WTC11 (cell line): ENCODE data around the gene NSL1. TPM values are rescaled to one million over a fixed set of nuclear protein-coding genes. Genes with fewer than 3 reads are reported as not detected.

Source experiments
- ATAC-seq: fragments of 200-7000 bp; cut with Tn5 transposase; 2 replicates; pipeline ENCODE4 v1.10.0; 2021; ENCODE audit warnings: mild to moderate bottlenecking, moderate library complexity
- CTCF ChIA-PET: fragments of 300-600 bp; sonication (Branson Sonifier 250); formaldehyde crosslinking; loops from one replicate; lab custom pipeline; 2021; ENCODE audit warnings: antibody characterized with exemption; lab: Charles Lee
- POLR2A ChIA-PET: fragments of 350-600 bp; sonication (Branson Sonifier 250); formaldehyde crosslinking; loops from one replicate; lab custom pipeline; 2021; ENCODE audit warnings: antibody characterized with exemption; lab: Charles Lee
- DNase-seq: peaks from one replicate; pipeline ENCODE4 v3.0.0; 2021; ENCODE audit warnings: low spot score
- H3K27ac Mint-ChIP-seq: 2 replicates; pipeline ENCODE4 v1.8.0; 2021; ENCODE audit warnings: mixed read lengths
- H3K27me3 Mint-ChIP-seq: 2 replicates; pipeline ENCODE4 v1.8.0; 2021; ENCODE audit warnings: low read depth, mild to moderate bottlenecking, moderate library complexity, mixed read lengths
- H3K36me3 Mint-ChIP-seq: 2 replicates; pipeline ENCODE4 v1.8.0; 2021; ENCODE audit warnings: mixed read lengths
- H3K4me1 Mint-ChIP-seq: 2 replicates; pipeline ENCODE4 v1.8.0; 2022; ENCODE audit warnings: mixed read lengths
- H3K4me3 Mint-ChIP-seq: 2 replicates; pipeline ENCODE4 v1.8.0; 2021; ENCODE audit warnings: mild to moderate bottlenecking, moderate library complexity, mixed read lengths
- H3K9me3 Mint-ChIP-seq: 2 replicates; pipeline ENCODE4 v1.8.0; 2021; ENCODE audit warnings: mixed read lengths
- ARID4B ChIP-seq: sonication (generic); formaldehyde crosslinking; IDR thresholded peaks from 2 replicates; pipeline ENCODE4 v1.8.0; 2023; ENCODE audit warnings: missing genetic modification reagents, mild to moderate bottlenecking, borderline replicate concordance
- ETV6 ChIP-seq: sonication (generic); formaldehyde crosslinking; IDR thresholded peaks from 2 replicates; pipeline ENCODE4 v1.8.1; 2022; ENCODE audit warnings: mild to moderate bottlenecking, missing genetic modification reagents
- MYBL2 ChIP-seq: sonication (generic); formaldehyde crosslinking; IDR thresholded peaks from 2 replicates; pipeline ENCODE4 v1.8.1; 2023; ENCODE audit warnings: mild to moderate bottlenecking, moderate library complexity, missing genetic modification reagents
- NR2C2 ChIP-seq: sonication (generic); formaldehyde crosslinking; IDR thresholded peaks from 2 replicates; pipeline ENCODE4 v1.8.0; 2022; ENCODE audit warnings: mild to moderate bottlenecking, missing genetic modification reagents
- OVOL2 ChIP-seq: fragments of 250-450 bp; sonication (Bioruptor Pico); IDR thresholded peaks from 2 replicates; pipeline ENCODE4 v1.9.0; 2021; ENCODE audit warnings: mild to moderate bottlenecking, borderline replicate concordance
- SMAD4 ChIP-seq: sonication (generic); formaldehyde crosslinking; IDR thresholded peaks from 2 replicates; pipeline ENCODE4 v1.8.0; 2022; ENCODE audit warnings: mild to moderate bottlenecking, missing genetic modification reagents
- SOX15 ChIP-seq: fragments of 250-450 bp; sonication (Bioruptor Pico); IDR thresholded peaks from 2 replicates; pipeline ENCODE4 v1.9.0; 2021; ENCODE audit warnings: mild to moderate bottlenecking
- SP1 ChIP-seq: sonication (generic); formaldehyde crosslinking; conservative IDR thresholded peaks from 2 replicates; pipeline ENCODE4 v1.8.1; 2022; ENCODE audit warnings: missing genetic modification reagents
- TP53 ChIP-seq: sonication (generic); formaldehyde crosslinking; IDR thresholded peaks from 2 replicates; pipeline ENCODE4 v1.8.1; 2023; ENCODE audit warnings: mild to moderate bottlenecking, missing genetic modification reagents
- USF2 ChIP-seq: sonication (generic); formaldehyde crosslinking; IDR thresholded peaks from 2 replicates; pipeline ENCODE4 v1.8.1; 2023; ENCODE audit warnings: mild to moderate bottlenecking, missing genetic modification reagents, moderate library complexity
- ZNF138 ChIP-seq: sonication (generic); formaldehyde crosslinking; conservative IDR thresholded peaks from 2 replicates; pipeline ENCODE4 v1.8.1; 2022; ENCODE audit warnings: mild to moderate bottlenecking, moderate library complexity, missing genetic modification reagents
- ZNF232 ChIP-seq: sonication (generic); formaldehyde crosslinking; IDR thresholded peaks from 2 replicates; pipeline ENCODE4 v1.8.0; 2022; ENCODE audit warnings: mild to moderate bottlenecking, missing genetic modification reagents
- total RNA-seq: library from RNA; stranded (reverse); gene quantifications from 3 replicates; pipeline ENCODE4 v1.2.3, GENCODE V29; 2021
- TF ChIP-seq, protein P1 (sequence below): fragments of 250-450 bp; sonication (Bioruptor Pico); IDR thresholded peaks from 2 replicates; pipeline ENCODE4 v1.9.0; 2021; ENCODE audit warnings: mild to moderate bottlenecking
- TF ChIP-seq, protein P2 (sequence below): sonication (generic); formaldehyde crosslinking; IDR thresholded peaks from 2 replicates; pipeline ENCODE4 v1.8.1; 2023; ENCODE audit warnings: mild to moderate bottlenecking, moderate library complexity, missing genetic modification reagents
- TF ChIP-seq, protein P3 (sequence below): sonication (generic); formaldehyde crosslinking; IDR thresholded peaks from 2 replicates; pipeline ENCODE4 v1.8.1; 2022; ENCODE audit warnings: low read depth, mild to moderate bottlenecking, moderate library complexity, missing genetic modification reagents, borderline replicate concordance
- TF ChIP-seq, protein P4 (sequence below): sonication (generic); formaldehyde crosslinking; IDR thresholded peaks from 2 replicates; pipeline ENCODE4 v1.8.1; 2023; ENCODE audit warnings: mild to moderate bottlenecking, missing genetic modification reagents
- TF ChIP-seq, protein P5 (sequence below): sonication (generic); formaldehyde crosslinking; IDR thresholded peaks from 2 replicates; pipeline ENCODE4 v1.8.0; 2022; ENCODE audit warnings: mild to moderate bottlenecking, missing genetic modification reagents
- TF ChIP-seq, protein P6 (sequence below): fragments of 250-450 bp; sonication (Bioruptor Pico); IDR thresholded peaks from 2 replicates; pipeline ENCODE4 v1.9.0; 2021; ENCODE audit warnings: mild to moderate bottlenecking

Gene NSL1
- total RNA-seq, 1 experiment from 2014 or later, result 55.7 TPM

GRCh38 chr1:212698467-212699103 lies 93.0 kb downstream of the NSL1 start:
- ATAC-seq, result no peak
- POLR2A ChIA-PET, result no interaction called here

GRCh38 chr1:212696721-212697331 lies 94.8 kb downstream of the NSL1 start:
- no peak overlapping the region for H3K27ac Mint-ChIP-seq
- H3K36me3 Mint-ChIP-seq, result no peaks in the 10 kb centered on the region
- ChIA-PET POLR2A (no interaction called here), CTCF (interaction anchor here (1.4 to 3.7 kb wide), 4 partner anchors 20 to 240 kb away, joined by 3 to 25 read pairs (median 14); no protein-coding TSS in a partner anchor)
- H3K4me3 Mint-ChIP-seq, result no peak overlapping the region
- peaks cover 61% of the 10 kb centered on the region for H3K27me3 Mint-ChIP-seq
- H3K4me1 Mint-ChIP-seq, result peaks cover 15% of the 10 kb centered on the region
- DNase-seq (no peak), ATAC-seq (no peak)
- H3K9me3 Mint-ChIP-seq, result no peaks in the 10 kb centered on the region
- TF ChIP-seq ARID4B (CRISPR knock-in tag), result no peak
- TF ChIP-seq, protein P1, sequence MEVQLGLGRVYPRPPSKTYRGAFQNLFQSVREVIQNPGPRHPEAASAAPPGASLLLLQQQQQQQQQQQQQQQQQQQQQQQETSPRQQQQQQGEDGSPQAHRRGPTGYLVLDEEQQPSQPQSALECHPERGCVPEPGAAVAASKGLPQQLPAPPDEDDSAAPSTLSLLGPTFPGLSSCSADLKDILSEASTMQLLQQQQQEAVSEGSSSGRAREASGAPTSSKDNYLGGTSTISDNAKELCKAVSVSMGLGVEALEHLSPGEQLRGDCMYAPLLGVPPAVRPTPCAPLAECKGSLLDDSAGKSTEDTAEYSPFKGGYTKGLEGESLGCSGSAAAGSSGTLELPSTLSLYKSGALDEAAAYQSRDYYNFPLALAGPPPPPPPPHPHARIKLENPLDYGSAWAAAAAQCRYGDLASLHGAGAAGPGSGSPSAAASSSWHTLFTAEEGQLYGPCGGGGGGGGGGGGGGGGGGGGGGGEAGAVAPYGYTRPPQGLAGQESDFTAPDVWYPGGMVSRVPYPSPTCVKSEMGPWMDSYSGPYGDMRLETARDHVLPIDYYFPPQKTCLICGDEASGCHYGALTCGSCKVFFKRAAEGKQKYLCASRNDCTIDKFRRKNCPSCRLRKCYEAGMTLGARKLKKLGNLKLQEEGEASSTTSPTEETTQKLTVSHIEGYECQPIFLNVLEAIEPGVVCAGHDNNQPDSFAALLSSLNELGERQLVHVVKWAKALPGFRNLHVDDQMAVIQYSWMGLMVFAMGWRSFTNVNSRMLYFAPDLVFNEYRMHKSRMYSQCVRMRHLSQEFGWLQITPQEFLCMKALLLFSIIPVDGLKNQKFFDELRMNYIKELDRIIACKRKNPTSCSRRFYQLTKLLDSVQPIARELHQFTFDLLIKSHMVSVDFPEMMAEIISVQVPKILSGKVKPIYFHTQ (CRISPR knock-in tag), result no peak
- TF ChIP-seq, protein P2, sequence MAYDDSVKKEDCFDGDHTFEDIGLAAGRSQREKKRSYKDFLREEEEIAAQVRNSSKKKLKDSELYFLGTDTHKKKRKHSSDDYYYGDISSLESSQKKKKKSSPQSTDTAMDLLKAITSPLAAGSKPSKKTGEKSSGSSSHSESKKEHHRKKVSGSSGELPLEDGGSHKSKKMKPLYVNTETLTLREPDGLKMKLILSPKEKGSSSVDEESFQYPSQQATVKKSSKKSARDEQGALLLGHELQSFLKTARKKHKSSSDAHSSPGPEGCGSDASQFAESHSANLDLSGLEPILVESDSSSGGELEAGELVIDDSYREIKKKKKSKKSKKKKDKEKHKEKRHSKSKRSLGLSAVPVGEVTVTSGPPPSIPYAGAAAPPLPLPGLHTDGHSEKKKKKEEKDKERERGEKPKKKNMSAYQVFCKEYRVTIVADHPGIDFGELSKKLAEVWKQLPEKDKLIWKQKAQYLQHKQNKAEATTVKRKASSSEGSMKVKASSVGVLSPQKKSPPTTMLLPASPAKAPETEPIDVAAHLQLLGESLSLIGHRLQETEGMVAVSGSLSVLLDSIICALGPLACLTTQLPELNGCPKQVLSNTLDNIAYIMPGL, result no peak
- no peak for TF ChIP-seq USF2 (CRISPR knock-in tag)
- TF ChIP-seq ETV6, result no peak
- TF ChIP-seq, protein P3, sequence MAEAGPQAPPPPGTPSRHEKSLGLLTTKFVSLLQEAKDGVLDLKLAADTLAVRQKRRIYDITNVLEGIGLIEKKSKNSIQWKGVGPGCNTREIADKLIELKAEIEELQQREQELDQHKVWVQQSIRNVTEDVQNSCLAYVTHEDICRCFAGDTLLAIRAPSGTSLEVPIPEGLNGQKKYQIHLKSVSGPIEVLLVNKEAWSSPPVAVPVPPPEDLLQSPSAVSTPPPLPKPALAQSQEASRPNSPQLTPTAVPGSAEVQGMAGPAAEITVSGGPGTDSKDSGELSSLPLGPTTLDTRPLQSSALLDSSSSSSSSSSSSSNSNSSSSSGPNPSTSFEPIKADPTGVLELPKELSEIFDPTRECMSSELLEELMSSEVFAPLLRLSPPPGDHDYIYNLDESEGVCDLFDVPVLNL (CRISPR knock-in tag), result no peak
- no peak for TF ChIP-seq SOX15 (CRISPR knock-in tag)
- TF ChIP-seq SP1 (CRISPR knock-in tag), result no peak
- TF ChIP-seq TP53, result no peak
- TF ChIP-seq, protein P4, sequence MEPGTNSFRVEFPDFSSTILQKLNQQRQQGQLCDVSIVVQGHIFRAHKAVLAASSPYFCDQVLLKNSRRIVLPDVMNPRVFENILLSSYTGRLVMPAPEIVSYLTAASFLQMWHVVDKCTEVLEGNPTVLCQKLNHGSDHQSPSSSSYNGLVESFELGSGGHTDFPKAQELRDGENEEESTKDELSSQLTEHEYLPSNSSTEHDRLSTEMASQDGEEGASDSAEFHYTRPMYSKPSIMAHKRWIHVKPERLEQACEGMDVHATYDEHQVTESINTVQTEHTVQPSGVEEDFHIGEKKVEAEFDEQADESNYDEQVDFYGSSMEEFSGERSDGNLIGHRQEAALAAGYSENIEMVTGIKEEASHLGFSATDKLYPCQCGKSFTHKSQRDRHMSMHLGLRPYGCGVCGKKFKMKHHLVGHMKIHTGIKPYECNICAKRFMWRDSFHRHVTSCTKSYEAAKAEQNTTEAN (CRISPR knock-in tag), result no peak
- TF ChIP-seq NR2C2, result no peak
- TF ChIP-seq, protein P5, sequence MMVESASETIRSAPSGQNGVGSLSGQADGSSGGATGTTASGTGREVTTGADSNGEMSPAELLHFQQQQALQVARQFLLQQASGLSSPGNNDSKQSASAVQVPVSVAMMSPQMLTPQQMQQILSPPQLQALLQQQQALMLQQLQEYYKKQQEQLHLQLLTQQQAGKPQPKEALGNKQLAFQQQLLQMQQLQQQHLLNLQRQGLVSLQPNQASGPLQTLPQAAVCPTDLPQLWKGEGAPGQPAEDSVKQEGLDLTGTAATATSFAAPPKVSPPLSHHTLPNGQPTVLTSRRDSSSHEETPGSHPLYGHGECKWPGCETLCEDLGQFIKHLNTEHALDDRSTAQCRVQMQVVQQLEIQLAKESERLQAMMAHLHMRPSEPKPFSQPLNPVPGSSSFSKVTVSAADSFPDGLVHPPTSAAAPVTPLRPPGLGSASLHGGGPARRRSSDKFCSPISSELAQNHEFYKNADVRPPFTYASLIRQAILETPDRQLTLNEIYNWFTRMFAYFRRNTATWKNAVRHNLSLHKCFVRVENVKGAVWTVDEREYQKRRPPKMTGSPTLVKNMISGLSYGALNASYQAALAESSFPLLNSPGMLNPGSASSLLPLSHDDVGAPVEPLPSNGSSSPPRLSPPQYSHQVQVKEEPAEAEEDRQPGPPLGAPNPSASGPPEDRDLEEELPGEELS (CRISPR knock-in tag), result no peak
- TF ChIP-seq, protein P6, sequence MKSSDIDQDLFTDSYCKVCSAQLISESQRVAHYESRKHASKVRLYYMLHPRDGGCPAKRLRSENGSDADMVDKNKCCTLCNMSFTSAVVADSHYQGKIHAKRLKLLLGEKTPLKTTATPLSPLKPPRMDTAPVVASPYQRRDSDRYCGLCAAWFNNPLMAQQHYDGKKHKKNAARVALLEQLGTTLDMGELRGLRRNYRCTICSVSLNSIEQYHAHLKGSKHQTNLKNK (CRISPR knock-in tag), result no peak

More at GRCh38 chr1:212698467-212699103, 93.0 kb downstream of the NSL1 start:
- Mint-ChIP-seq H3K4me1 (peaks cover 13% of the 10 kb centered on the region), H3K9me3 (no peaks in the 10 kb centered on the region), H3K36me3 (no peaks in the 10 kb centered on the region), H3K27me3 (peaks cover 79% of the 10 kb centered on the region), H3K27ac (no peak overlapping the region), H3K4me3 (peak overlapping the region; percentile 46)
- CTCF ChIA-PET, result interaction anchor here (1.2 to 3.7 kb wide), 10 partner anchors 8 to 242 kb away, joined by 3 to 25 read pairs (median 6); partner anchors contain the start of gene ATF3
- no peak for DNase-seq
- TF ChIP-seq SMAD4 (CRISPR knock-in tag), result no peak
- TF ChIP-seq OVOL2 (CRISPR knock-in tag), result no peak
- TF ChIP-seq ZNF138, result no peak
- 0 out of 2 replicates have a peak, but pooled peaks have one; percentile 3 for TF ChIP-seq ZNF232 (CRISPR knock-in tag)
- peak; percentile 43; the same call in 1 of the 2 replicates for TF ChIP-seq MYBL2
